HG03064 (cell line): ENCODE results near the gene CYP46A1.
"Not testable (repeated sequence)": the region's sequence is repeated elsewhere in the genome, so short reads cannot be mapped to it uniquely, and the experiment has no call there.

Experiments
- ATAC-seq: cut with Tn5 transposase; IDR thresholded peaks from one replicate; pipeline ENCODE4 v1.9.1; 2021; ENCODE audit warnings: low read depth; ENCODE audit not compliant: unreplicated experiment

The CYP46A1 gene

GRCh38 chr14:99683619-99684409, at the start of gene CYP46A1:
CYP46A1 (plus strand) TSS chr14:99684298; CDS start chr14:99684418, 120 bp downstream.
- ATAC-seq, result peak; percentile 87

- no peak for ATAC-seq
Measured at GRCh38 chr14:99634443-99634842, 49.7 kb upstream of the CYP46A1 start.

GRCh38 chr14:99635116-99635515, 49.0 kb upstream of the CYP46A1 start:
- no peak for ATAC-seq

- no peak for ATAC-seq
Measured at GRCh38 chr14:99636487-99636886, 47.6 kb upstream of the CYP46A1 start.

GRCh38 chr14:99637624-99638023, 46.5 kb upstream of the CYP46A1 start:
- ATAC-seq, result no peak

GRCh38 chr14:99642771-99643170, 41.3 kb upstream of the CYP46A1 start:
- not testable (repeated sequence) for ATAC-seq

- no peak for ATAC-seq
Measured at GRCh38 chr14:99643343-99643742, 40.8 kb upstream of the CYP46A1 start.

GRCh38 chr14:99644035-99644587, 40.0 kb upstream of the CYP46A1 start:
- no peak for ATAC-seq

GRCh38 chr14:99644723-99645544, 39.2 kb upstream of the CYP46A1 start, which contains the start of gene HHIPL1:
HHIPL1 (plus strand) TSS chr14:99645129; CDS start chr14:99645208, 79 bp downstream.
- ATAC-seq, result no peak

GRCh38 chr14:99645545-99646505, 38.3 kb upstream of the CYP46A1 start:
- ATAC-seq, result no peak

- no peak for ATAC-seq
Measured at GRCh38 chr14:99647411-99647810, 36.7 kb upstream of the CYP46A1 start.

GRCh38 chr14:99648027-99648784, 35.9 kb upstream of the CYP46A1 start:
- no peak for ATAC-seq

GRCh38 chr14:99649219-99649618, 34.9 kb upstream of the CYP46A1 start:
- no peak for ATAC-seq

GRCh38 chr14:99649643-99650042, 34.5 kb upstream of the CYP46A1 start:
- no peak for ATAC-seq

- ATAC-seq, result no peak
Measured at GRCh38 chr14:99650189-99650588, 33.9 kb upstream of the CYP46A1 start.

GRCh38 chr14:99651953-99652746, 31.9 kb upstream of the CYP46A1 start:
- ATAC-seq, result no peak

- ATAC-seq, result no peak
Measured at GRCh38 chr14:99654235-99654985, 29.7 kb upstream of the CYP46A1 start.

GRCh38 chr14:99655521-99655920, 28.6 kb upstream of the CYP46A1 start:
- ATAC-seq, result no peak
